ENCODE measurements around the gene PCNT. TPM values are rescaled to one million over a fixed set of nuclear protein-coding genes. Genes with fewer than 3 reads are reported as not detected.

Gene PCNT
- total and polyA plus RNA-seq, 10 of the 15 experiments (the other 5 are each of a cell fraction or from before 2014, with no cell fraction given), result 2.9 to 39.6 (median 20.5) TPM

- no peak for TF ChIP-seq SREBF2 (IDR thresholded peaks at IDR 0.05; ENCODE audit: low read length)
- no peak for TF ChIP-seq FOXK2 (IDR thresholded peaks at IDR 0.05)
- no peak for TF ChIP-seq ZNF384 (IDR thresholded peaks at IDR 0.05; ENCODE audit: borderline replicate concordance, low read depth, low read length)
- no peak for TF ChIP-seq REST (IDR thresholded peaks at IDR 0.05; ENCODE audit: low read depth, low read length)
- TF ChIP-seq POLR2AphosphoS5 (IDR thresholded peaks at IDR 0.05; ENCODE audit: low read length), result no peak
- no peak for TF ChIP-seq POLR2A (IDR thresholded peaks at IDR 0.05; ENCODE audit: low read depth, low read length)
- no peak for TF ChIP-seq MEF2B (IDR thresholded peaks at IDR 0.05; ENCODE audit: partially characterized antibody, poor library complexity, severe bottlenecking)
- TF ChIP-seq GATAD2B (conservative IDR thresholded peaks at IDR 0.05; ENCODE audit: low read depth), result no peak
- no peak for TF ChIP-seq CHD1 (IDR thresholded peaks at IDR 0.05; ENCODE audit: low read depth, low read length)
Observed at GRCh38 chr21:46489162-46489663, 165.3 kb downstream of the PCNT start (continued).

GRCh38 chr21:46489800-46490199, 165.8 kb downstream of the PCNT start:
- RAD21 ChIA-PET (ENCODE audit: unreplicated experiment), result no interaction called here
- intact Hi-C loops (cut with micrococcal nuclease; ENCODE audit: unreplicated experiment), result no loop called here
- TF ChIP-seq NFYB (IDR thresholded peaks at IDR 0.05; ENCODE audit: insufficient read depth, low read depth, low read length) (no peak), RB1 (IDR thresholded peaks at IDR 0.05; ENCODE audit: borderline replicate concordance) (no peak), SRF (IDR thresholded peaks at IDR 0.05; ENCODE audit: low read depth in 2 of 2, low read length in 2 of 2) (no peak), CBX3 (IDR thresholded peaks at IDR 0.05; ENCODE audit: borderline replicate concordance, low read depth) (no peak), BACH1 (IDR thresholded peaks at IDR 0.05; ENCODE audit: borderline replicate concordance) (no peak), ZBTB4 (CRISPR knock-in tag; IDR thresholded peaks at IDR 0.05) (no peak), HSF1 (IDR thresholded peaks at IDR 0.05; ENCODE audit: low read depth, low read length) (no peak), MTA3 (IDR thresholded peaks at IDR 0.05; ENCODE audit: borderline replicate concordance, low read length) (no peak)

More at GRCh38 chr21:46489800-46490199, 165.8 kb downstream of the PCNT start:
- 96% methylated on average over 10 of the region's 10 CpGs for WGBS (ENCODE audit: insufficient coverage, insufficient replicate concordance, low lambda C conversion rate, missing lambda C conversion rate)
- in situ Hi-C loops (cut with MboI), result no loop called here
- ChIA-PET POLR2A (no interaction called here), SMC1A (ENCODE audit: uncharacterized antibody, unreplicated experiment) (no interaction called here), CTCF (interaction anchor here (1.5 kb wide), 1 partner anchor 11 kb away, joined by 4 read pairs; no protein-coding TSS in a partner anchor)
- ATAC-seq (no peak), FAIRE-seq (no peak), DNase-seq (ENCODE audit: low read depth, low spot score) (no peak)
- no peak overlapping the region for H3K9ac ChIP-seq (ENCODE audit: control insufficient read depth, insufficient read depth, low read length)
- H3K36me3 ChIP-seq (ENCODE audit: control insufficient read depth in 2 of 2, insufficient read depth in 2 of 2, low read length in 1 of 2), result peaks cover 0 to 9% of the 10 kb centered on the region in 2 experiments
- no peaks in the 10 kb centered on the region for H4K20me1 ChIP-seq (ENCODE audit: control insufficient read depth, insufficient read depth)
- H3K27me3 ChIP-seq (replicated peaks in 1 of 2; ENCODE audit: control insufficient read depth in 2 of 2, insufficient read depth in 2 of 2, low read length in 1 of 2), result no peaks in the 10 kb centered on the region
- H3K4me3 ChIP-seq, result no peak overlapping the region
- no peak overlapping the region for H3K4me2 ChIP-seq (ENCODE audit: control insufficient read depth, insufficient read depth)
- no peak overlapping the region for H3K27ac ChIP-seq (ENCODE audit: control insufficient read depth, insufficient read depth)
- no TSS peak for BruUV-seq (replicated peaks)
- H2AFZ ChIP-seq (ENCODE audit: control insufficient read depth, low read depth, low read length), result no peak overlapping the region
- H3K79me2 ChIP-seq (ENCODE audit: control insufficient read depth, insufficient read depth, low read length), result no peaks in the 10 kb centered on the region
- H3K9me3 ChIP-seq (replicated peaks; ENCODE audit: control insufficient read depth, insufficient read depth, low read length), result no peaks in the 10 kb centered on the region; the same call in 2 of the 3 replicates
- no peaks in the 10 kb centered on the region for H3K4me1 ChIP-seq (ENCODE audit: control insufficient read depth, insufficient read depth, low read length)
